Prostate gland (tissue), 2 donors: ENCODE results near the gene AGXT2.

Experiments used
- CTCF ChIP-seq, 4 experiments: fragments of 200-600 bp in 2 of 4; fragments of 450-650 bp in 2 of 4; sonication (generic) in 2 of 4; IDR thresholded peaks; 1 replicate in 3 of 4; 2 replicates in 1 of 4; pipeline ENCODE4 v1.5.1; 2016 to 2019; ENCODE audit warnings: antibody characterized with exemption in 4 of 4, mild to moderate bottlenecking in 2 of 4, moderate library complexity in 2 of 4
- POLR2A ChIP-seq: fragments of 450-650 bp; IDR thresholded peaks from one replicate; pipeline ENCODE4 v1.6.1; 2016; ENCODE audit warnings: antibody characterized with exemption, mild to moderate bottlenecking
- POLR2AphosphoS5 ChIP-seq: sonication (generic); formaldehyde crosslinking; IDR thresholded peaks from one replicate; pipeline ENCODE4 v1.6.1; 2017; ENCODE audit warnings: antibody characterized with exemption

GRCh38 chr5:34968258-34968657 lies 79.5 kb downstream of the AGXT2 start:
- TF ChIP-seq CTCF (IDR thresholded peaks at IDR 0.05) = no peak
- no peak for TF ChIP-seq POLR2A
- TF ChIP-seq POLR2AphosphoS5 = no peak
